ENCODE results near the gene KCNN2.

GRCh38 chr5:114360357-114360756 lies 1.5 kb upstream of the KCNN2 start:
- TF ChIP-seq CTCF (IDR thresholded peaks at IDR 0.05) (no peak), POLR2A (IDR thresholded peaks at IDR 0.05) (no peak)
